DND-41 (cell line): ENCODE results near the gene RPGR.

Source experiments
- EZH2 ChIP-seq: IDR thresholded peaks from 3 replicates; pipeline ENCODE4 v1.6.1; 2012; ENCODE audit warnings: borderline replicate concordance, low read depth, mild to moderate bottlenecking, moderate library complexity, low read length, inconsistent platforms; ENCODE audit not compliant: severe bottlenecking
- TF ChIP-seq, protein P1 (sequence below): IDR thresholded peaks from 2 replicates; pipeline ENCODE4 v1.5.1; 2012; ENCODE audit warnings: borderline replicate concordance, low read length, moderate library complexity, mild to moderate bottlenecking; ENCODE audit not compliant: poor library complexity, severe bottlenecking; ENCODE audit errors: extremely low read depth

DNA sequence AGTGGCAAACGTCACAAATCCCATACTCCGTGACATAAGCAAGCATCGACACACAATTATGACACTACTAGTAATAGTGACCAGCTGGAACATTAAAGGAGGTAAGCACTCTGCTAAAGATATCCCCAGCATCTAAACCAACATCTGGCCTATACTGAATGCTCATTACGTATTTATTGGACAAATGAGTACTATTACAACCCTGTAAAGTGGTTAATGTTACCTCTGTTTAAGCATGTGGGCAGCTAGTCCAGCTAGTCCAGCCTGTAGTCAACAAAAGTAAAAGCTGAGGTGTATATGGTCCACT is 419 bp upstream of the RPGR start:
- TF ChIP-seq, protein P1, sequence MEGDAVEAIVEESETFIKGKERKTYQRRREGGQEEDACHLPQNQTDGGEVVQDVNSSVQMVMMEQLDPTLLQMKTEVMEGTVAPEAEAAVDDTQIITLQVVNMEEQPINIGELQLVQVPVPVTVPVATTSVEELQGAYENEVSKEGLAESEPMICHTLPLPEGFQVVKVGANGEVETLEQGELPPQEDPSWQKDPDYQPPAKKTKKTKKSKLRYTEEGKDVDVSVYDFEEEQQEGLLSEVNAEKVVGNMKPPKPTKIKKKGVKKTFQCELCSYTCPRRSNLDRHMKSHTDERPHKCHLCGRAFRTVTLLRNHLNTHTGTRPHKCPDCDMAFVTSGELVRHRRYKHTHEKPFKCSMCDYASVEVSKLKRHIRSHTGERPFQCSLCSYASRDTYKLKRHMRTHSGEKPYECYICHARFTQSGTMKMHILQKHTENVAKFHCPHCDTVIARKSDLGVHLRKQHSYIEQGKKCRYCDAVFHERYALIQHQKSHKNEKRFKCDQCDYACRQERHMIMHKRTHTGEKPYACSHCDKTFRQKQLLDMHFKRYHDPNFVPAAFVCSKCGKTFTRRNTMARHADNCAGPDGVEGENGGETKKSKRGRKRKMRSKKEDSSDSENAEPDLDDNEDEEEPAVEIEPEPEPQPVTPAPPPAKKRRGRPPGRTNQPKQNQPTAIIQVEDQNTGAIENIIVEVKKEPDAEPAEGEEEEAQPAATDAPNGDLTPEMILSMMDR, result no peak
- no peak for TF ChIP-seq EZH2
